KOPT-K1 (cell line): ENCODE results near the gene CRTAC1.

Source experiments
- H3K27ac ChIP-seq: fragments of 200-600 bp; sonication (generic); 2 replicates; pipeline ENCODE4 v1.5.1; 2016; ENCODE audit warnings: antibody characterized with exemption, mild to moderate bottlenecking, low read depth, low read length; ENCODE audit not compliant: poor library complexity, severe bottlenecking
- H3K36me3 ChIP-seq: fragments of 200-600 bp; sonication (generic); 2 replicates; pipeline ENCODE4 v1.5.1; 2017; ENCODE audit warnings: antibody characterized with exemption, mild to moderate bottlenecking, low read length, moderate library complexity; ENCODE audit not compliant: insufficient read depth
- H3K9me3 ChIP-seq: fragments of 200-600 bp; sonication (generic); 2 replicates; pipeline ENCODE4 v1.5.1; 2017; ENCODE audit warnings: antibody characterized with exemption, low read length, mild to moderate bottlenecking; ENCODE audit not compliant: insufficient read depth, poor library complexity, severe bottlenecking

The CRTAC1 gene

DNA sequence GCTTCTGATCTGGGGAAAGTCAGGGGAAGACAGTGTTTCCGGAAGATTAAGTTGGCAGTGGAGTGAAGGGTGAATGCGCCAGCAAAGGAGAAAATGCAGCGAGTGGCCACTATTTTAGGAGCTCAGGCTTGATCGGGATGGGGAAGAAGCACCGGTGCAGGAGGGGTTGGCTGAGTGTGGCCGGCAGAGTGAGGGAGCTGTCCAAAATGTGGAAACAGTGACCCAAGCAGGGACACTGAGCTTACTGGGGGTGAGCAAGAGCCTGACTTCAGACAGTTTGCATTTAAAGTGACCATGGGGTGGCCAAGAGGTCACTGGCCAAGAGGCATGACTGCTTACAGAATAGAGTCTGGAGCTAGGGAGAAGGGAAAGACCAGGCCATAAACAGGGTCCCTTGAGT is 101.5 kb downstream of the CRTAC1 start:
- Histone ChIP-seq H3K36me3 (no peaks in the 10 kb centered on the region), H3K27ac (no peak overlapping the region), H3K9me3 (no peaks in the 10 kb centered on the region)

DNA sequence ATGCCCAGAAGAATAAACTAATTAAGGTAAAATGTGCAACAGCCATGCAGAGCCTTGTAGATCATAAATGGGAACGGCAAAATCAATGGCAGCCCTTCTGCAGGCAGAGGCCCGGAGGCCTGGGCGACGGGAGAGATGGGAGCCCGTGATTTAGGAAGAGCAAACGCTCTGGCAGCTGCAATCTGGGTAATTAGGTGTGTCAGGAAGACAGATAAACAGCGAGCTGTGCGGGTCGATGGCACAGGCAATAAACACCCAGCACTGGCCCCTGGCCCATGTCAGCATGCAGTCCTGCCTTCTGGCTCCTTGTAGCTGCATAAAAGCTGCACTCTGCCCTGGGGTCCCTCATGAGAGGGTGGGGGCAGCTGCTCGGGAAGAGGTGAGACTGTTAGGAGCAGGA is 102.8 kb downstream of the CRTAC1 start:
- no peak overlapping the region for H3K27ac ChIP-seq
- no peaks in the 10 kb centered on the region for H3K36me3 ChIP-seq
- H3K9me3 ChIP-seq = no peaks in the 10 kb centered on the region

DNA sequence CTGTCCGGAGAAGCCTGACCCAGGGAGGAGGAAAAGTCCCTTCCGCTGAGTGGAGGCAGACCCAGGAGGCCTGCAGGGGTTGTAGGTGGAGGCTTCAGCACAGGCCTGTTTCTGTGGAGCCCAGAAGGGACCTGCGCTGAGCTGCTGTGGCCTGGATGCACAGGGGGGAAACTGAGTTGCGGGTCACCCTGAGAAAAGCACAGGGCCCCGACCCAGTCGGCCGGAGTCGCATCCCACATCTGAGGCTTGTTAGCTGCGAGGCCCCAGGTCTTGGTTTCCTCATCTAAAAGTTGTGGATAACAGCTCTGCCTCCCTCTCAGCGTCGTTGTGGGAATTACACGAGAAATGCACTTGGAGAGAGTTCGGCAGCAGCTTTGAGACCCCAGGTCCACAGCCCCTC is 104.4 kb downstream of the CRTAC1 start:
- Histone ChIP-seq H3K9me3 (no peaks in the 10 kb centered on the region), H3K36me3 (no peaks in the 10 kb centered on the region), H3K27ac (no peak overlapping the region)

DNA sequence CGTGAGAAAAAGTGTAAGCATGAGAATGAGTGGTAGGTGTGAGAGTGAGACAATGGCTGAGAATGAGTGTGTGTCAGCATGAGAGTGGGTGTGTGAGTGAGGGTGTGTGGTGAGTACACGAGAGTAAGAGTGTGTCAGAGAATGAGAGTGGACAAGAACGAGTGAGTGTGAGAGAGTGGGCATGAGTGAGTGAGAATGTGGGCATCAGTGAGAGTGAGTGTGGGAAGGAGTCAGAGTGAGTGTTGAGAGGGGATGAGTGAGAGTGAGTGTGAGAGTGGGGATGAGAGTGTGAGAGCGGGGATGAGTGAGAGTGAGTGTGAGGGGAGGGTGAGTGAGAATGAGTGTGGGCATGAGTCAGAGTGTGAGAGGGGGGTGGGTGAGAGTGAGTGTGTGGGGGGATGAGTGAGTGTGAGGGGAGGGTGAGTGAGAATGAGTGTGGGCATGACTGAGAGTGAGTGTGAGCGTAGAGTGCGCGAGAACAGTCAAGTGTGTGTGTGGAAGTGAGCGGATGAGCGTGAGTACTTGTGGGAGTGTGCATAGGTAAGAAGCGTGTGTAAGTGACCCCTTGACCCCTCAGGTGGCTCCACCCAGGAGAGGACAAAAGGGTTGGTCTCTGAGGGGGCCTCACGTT is 105.0 kb downstream of the CRTAC1 start:
- Histone ChIP-seq H3K36me3 (no peaks in the 10 kb centered on the region), H3K9me3 (no peaks in the 10 kb centered on the region), H3K27ac (no peak overlapping the region)

DNA sequence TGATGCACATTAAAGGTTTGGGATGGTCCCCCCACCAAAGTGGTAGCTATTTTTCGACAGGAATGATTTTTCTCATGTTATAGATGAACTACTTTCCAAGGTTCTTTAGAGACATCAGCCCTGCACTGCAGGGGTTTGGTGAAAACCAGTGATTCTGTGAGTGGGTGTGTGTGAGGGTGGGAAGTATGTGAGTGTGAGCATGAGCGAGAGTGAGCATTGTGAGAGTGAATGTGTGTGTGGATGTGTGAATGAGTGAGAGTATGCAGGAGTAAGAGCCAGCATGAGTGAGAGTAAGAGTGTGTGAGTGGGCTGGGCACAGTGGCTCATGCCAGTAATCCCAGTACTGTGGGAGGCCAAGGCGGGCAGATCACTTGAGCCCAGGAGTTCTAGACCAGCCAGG is 105.7 kb downstream of the CRTAC1 start:
- Histone ChIP-seq H3K27ac (no peak overlapping the region), H3K9me3 (no peaks in the 10 kb centered on the region), H3K36me3 (no peaks in the 10 kb centered on the region)

DNA sequence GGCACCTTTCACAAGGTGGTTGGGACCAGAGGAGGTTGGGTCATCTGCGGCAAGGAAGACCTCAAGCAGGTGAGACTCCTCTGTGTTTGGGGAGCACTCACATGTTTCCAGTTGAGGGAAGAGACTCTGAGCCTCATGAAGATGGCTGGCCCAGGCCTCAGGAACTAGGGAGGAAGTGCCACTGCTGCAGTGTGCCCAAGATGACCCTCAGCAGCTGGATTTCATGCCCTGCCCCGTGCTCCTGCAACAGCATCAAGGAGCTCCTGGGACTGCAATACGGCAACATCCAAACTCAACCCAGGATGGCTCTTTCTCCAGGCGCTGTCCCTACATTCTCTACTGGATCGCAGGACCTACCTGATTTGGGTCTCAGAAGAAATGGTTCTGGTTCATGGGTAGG is 106.9 kb downstream of the CRTAC1 start:
- H3K36me3 ChIP-seq = no peaks in the 10 kb centered on the region
- no peaks in the 10 kb centered on the region for H3K9me3 ChIP-seq
- H3K27ac ChIP-seq = no peak overlapping the region

DNA sequence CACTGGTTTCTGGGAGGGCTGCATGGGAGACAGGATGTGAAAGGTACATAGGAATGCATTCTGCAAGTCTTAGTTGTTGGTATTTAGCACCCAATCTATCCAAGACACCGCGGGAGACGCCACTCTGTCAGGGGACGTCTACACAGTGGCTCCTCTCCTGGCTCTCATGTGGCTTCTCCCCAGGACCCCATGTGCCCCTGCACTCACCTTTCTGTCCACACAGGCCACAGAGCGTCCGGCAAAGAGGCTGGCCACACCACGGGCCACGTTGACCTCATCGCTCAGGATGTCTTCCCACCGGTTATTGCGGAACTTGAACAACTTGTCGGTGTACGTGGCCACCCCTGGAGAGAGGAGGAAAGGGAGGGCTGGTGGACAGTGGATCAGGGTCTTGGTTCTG is 107.4 kb downstream of the CRTAC1 start:
- Histone ChIP-seq H3K36me3 (no peaks in the 10 kb centered on the region), H3K9me3 (no peaks in the 10 kb centered on the region), H3K27ac (no peak overlapping the region)

DNA sequence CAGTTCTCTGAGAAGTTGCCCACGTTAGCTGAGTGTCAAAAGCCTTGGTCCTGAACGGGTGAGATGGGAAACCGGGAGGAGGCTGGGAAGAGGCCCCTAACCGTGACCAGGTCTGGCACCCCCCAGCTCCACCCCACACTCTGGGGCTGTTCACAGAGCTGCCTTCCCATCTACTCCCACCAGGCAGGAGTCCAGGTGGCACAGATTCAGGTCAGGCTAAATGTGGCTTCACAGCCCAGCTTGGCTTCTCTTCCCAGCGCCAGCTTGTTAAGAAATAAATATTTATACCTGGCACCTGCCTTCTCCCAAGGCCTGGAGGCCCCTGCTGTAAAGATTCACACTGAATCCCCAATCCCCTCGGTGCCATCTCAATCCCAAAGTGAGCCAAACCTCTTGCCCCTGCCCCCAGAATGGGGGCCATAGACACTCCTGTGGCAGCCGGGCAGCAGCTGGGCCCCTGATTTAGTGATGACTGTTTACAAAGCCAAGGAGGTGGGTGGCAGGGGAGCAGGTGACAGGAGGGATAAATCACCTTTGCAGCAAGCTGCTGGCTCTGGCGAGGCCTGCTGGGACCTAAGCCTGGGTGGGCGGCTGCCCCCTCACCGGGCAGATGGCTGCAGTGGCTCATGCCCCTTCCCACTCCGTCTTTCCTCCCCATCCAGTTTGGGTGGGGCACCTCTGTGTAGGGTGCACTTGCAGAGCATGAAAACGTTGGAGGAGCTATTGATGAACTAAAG is 108.2 kb downstream of the CRTAC1 start:
- H3K36me3 ChIP-seq = no peaks in the 10 kb centered on the region
- no peaks in the 10 kb centered on the region for H3K9me3 ChIP-seq
- no peak overlapping the region for H3K27ac ChIP-seq

DNA sequence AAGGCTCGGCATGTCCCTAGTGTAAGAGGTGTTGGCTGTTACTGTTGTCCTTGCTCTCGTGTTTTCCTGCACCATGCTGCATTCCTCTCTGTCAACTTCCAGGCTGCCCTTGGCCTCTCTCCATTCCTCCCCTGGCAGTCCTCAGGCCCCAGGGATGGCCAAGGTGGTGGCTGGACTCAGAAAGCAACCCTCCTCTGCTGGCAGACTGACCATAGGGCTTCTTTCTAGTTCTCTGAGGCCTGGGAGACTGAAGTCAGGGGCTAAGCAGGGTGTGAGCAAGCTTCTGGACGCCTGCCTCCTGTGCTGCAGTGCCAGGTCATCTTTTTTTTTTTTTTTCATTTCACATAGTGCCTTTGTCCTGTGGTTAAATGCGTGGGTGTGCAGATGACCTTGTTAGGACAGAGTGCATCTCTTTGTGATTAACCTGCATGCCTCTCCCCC is 108.8 kb downstream of the CRTAC1 start:
- Histone ChIP-seq H3K36me3 (no peaks in the 10 kb centered on the region), H3K27ac (no peak overlapping the region), H3K9me3 (no peaks in the 10 kb centered on the region)

DNA sequence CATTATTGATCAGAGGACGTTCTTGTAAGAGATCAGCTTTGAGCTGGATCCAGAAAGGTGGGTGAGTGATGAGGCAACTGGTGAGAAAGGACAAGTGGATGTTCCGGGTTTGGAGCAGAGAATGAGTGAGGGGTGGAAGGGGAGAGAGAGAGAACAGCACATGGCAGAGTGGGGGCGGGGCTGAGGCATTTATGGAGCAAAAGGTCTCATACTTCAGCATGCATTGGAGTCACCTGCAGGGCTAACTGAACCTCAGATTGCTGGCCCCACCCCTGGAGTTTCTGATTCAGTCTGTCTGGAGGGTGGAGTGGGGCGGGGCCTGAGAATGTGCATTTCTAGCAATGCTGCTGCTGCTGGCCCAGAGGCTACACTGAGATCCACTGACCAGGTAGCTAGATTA is 109.6 kb downstream of the CRTAC1 start:
- Histone ChIP-seq H3K9me3 (no peaks in the 10 kb centered on the region), H3K27ac (no peak overlapping the region), H3K36me3 (no peaks in the 10 kb centered on the region)

DNA sequence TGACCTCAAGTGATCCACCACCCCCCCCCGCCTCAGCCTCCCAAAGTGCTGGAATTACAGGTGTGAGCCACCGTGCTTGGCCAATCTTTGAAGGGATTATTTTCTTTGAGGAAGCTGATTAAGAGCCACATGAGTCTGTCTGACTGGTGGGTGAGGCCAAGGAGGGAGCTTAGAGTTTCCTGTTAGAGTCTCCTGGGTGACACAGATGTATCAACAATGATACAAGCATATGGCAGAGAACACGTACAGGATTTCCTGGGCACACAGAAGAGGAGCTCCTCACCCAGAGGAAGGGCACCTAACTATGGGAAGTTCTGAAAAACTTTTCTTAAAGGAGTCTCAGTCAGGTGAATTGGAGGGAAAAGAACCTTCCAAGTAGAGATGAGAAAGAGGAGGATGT is 111.4 kb downstream of the CRTAC1 start:
- no peak overlapping the region for H3K27ac ChIP-seq
- no peaks in the 10 kb centered on the region for H3K9me3 ChIP-seq
- no peaks in the 10 kb centered on the region for H3K36me3 ChIP-seq

DNA sequence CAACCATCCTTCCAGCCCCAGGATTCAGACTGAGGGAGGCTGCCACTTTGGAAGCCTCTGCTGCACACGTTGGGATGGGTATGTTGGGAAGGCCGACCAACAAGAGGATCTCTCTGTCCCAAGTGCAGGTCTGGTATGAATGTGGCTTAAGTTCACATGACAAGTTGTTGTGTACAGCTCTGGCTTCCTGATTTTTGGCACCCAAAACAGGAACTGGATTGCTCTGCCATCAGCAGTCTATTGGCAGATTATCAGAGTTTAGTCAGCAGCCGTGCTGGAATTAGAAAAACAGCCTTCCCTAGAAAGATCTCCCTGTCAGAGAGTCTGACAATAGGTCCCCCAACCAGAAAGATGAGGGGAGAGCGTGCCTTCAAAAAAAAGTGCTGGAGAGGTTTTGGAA is 113.8 kb downstream of the CRTAC1 start:
- Histone ChIP-seq H3K27ac (no peak overlapping the region), H3K36me3 (no peaks in the 10 kb centered on the region), H3K9me3 (no peaks in the 10 kb centered on the region)

DNA sequence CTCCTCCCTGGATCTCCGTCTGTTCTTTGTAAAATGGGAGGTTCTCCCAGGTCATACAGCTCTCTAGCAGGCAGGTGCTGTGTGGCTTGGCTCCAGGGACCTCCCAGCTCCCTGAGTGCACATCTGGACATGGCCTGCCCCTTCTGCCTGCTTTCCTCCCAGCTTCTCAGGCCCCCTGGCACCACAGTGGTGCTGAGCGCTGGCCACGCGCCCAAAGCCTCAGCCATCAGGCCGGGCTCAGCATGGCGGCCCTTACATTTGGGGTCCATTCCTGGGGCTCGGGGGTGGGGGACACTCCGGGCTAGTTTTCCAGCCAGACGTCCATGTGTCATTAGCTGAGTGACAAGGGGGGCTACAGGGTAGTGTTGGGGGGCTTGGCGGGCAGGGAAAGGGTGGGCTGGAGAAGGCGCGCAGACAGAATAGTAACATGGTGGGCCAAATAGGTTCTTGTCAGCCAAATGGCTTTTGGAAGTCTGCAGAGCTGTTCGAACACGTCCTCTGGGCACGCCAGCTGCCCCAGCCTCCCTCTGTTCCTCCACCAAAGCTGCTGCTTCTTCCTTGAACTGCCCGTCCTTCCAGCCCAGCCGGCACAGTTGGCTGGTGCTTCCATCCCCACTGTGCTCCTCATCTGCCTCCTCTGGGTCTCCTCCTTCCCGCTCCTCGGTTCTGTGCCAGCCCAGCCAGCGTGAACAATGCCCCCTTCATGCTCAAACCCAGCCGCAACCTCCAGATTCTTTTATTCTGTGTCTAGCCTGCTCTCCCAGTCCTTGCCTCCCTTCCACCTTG is 114.9 kb downstream of the CRTAC1 start:
- H3K9me3 ChIP-seq = no peaks in the 10 kb centered on the region
- H3K36me3 ChIP-seq = no peaks in the 10 kb centered on the region
- H3K27ac ChIP-seq = no peak overlapping the region

DNA sequence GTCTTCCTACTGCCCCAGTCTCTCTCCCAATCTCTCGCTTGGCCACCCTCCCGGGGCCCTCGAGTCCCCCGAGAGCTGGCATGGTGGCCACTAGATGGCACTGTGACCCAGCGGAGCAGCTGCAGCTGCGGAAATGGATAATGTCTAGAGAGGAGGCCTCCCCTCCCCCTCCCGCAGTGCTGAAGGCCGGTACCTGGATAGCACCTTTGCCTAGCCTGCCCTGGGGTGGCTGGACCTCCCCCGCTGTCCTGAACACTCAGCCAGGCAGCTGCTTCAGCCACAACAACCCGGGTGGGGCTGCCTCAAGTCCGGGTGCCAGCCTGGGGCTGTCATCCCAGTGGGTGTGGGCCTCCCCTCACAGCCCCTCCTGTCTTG is 115.6 kb downstream of the CRTAC1 start:
- H3K27ac ChIP-seq = no peak overlapping the region
- no peaks in the 10 kb centered on the region for H3K36me3 ChIP-seq
- no peaks in the 10 kb centered on the region for H3K9me3 ChIP-seq

DNA sequence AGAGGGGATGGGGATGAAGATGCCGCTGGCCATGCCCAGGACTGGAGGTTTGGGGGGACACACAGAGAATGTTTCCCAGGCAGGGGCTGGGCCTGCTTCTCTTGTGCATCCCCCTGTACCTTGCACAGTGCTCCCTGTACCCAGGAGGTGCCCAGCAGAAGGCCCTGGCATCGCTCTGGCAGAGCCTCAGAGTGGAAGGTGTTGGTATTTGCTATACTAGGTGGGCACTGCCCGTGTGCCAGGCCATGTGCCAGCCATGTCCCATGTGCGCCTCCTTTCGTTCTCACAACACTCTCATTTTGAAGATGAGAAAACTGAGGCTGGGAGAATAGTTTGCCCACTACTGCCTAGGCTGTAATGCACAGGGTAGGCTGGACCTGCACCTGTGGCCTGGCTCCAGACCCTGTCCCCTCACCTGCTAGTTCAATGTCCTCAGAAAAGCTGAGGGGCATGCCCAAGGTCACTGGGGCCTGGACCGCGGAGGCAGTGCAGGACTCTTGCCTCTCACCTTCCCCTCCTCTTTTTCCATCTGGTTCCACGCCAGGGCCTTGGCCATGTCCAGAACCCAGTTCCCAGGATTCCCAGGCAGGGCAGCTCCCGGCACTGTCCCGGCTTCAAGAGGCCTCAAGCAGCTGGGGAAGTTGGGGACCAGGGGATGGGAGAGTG is 116.1 kb downstream of the CRTAC1 start:
- H3K36me3 ChIP-seq = no peaks in the 10 kb centered on the region
- no peak overlapping the region for H3K27ac ChIP-seq
- H3K9me3 ChIP-seq = no peaks in the 10 kb centered on the region
